GM18858 (cell line): ENCODE data around the gene WDR88.
"Not testable (repeated sequence)": the region's sequence is repeated elsewhere in the genome, so short reads cannot be mapped to it uniquely, and the experiment has no call there.

Source experiments
- ATAC-seq: cut with Tn5 transposase; IDR thresholded peaks from one replicate; pipeline ENCODE4 v1.9.1; 2021; ENCODE audit not compliant: unreplicated experiment

The WDR88 gene

GRCh38 chr19:33126712-33127111 lies 5.2 kb upstream of the WDR88 start:
- ATAC-seq: not testable (repeated sequence)

DNA sequence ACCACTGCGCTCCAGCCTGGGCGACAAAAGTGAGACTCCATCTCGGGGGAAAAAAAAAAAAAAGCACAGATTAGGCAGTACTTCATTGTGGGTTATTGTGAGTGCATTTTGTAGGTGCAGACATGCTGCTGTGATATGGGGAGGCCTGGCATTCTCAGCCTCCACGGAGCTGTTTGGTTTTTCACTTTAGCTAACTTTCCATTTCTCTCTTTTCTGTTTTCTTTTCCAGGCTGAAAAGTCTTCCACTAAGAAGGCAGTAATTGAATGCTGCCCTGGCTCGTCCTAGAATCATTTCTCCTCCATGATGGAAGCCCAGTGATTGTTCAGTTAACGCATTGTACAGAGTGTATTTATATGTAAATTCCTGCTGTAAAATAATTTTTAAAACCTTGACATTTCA lies 2.0 kb upstream of the WDR88 start:
- ATAC-seq: no peak

DNA sequence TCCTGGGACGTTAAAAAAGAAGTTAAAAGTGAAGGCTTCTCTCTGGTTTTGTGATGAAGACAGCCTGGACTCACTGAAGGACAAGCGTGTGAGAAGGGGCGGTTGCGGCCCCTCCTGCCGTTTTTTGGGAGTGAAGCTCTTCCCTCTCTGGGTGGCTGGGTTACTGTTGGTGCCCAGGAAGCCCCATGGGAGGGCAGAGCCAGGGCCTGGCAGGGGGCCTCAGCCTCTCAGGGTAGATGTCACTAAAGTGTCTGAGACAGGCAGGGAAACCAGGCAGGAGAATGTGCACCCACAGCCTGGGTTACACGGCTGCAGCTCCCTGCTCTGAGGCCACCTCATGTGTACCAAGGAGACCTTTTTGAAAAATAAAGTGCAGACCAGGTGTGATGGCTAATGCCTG lies 1.5 kb upstream of the WDR88 start:
- no peak for ATAC-seq

- ATAC-seq: no peak
Observed at GRCh38 chr19:33132425-33132824, 511 bp downstream of the WDR88 start.

DNA sequence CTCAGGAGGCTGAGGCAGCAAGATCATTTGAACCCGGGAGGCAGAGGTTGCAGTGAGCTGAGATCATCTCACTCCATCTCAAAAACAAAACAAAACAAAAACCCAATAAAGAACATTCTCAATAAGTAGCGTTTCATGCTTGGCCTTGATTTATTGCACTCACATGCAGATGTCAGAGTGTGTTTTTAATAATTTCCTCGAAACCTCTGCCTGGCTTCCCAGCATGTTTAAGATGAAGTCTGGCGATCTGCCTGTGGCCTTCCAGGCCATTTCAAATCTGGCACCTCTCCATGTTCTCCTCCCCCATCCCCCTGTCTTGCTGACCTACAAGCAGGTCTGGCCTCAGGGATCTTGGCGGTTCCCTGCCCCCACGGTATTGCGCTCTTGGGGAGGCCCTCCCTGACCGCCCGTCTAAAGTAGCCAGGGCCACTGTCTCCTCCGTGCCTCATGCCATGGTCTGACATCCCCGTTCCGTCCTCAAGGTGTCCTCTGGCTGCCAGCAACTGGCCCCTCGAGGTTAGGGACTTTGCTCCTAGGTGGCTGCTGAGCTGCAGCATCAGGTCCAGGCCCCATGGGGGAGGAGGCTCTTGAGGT lies 1.6 kb downstream of the WDR88 start:
- no peak for ATAC-seq

- no peak for ATAC-seq
Observed at GRCh38 chr19:33134571-33135041, 2.7 kb downstream of the WDR88 start.

DNA sequence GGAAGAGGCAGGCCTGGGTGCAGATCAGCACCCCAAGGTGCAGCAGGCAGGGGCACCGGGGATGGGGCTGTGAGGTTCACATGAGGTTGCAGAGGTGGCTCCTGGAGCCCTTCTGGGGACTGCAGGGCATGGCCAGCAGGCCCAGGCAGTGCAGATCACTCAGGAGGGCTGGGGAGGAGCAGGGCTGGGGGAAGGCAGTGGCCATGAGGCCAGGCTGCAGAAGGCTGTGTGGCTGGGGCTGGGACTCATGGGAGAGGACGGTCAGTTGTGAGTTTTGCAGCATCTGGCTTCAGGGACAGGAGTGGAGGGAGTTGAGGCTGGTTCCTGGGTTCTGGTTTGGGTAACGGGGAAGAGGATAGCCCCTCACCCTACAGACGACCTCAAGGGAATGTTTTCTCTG lies 7.3 kb downstream of the WDR88 start:
- no peak for ATAC-seq

DNA sequence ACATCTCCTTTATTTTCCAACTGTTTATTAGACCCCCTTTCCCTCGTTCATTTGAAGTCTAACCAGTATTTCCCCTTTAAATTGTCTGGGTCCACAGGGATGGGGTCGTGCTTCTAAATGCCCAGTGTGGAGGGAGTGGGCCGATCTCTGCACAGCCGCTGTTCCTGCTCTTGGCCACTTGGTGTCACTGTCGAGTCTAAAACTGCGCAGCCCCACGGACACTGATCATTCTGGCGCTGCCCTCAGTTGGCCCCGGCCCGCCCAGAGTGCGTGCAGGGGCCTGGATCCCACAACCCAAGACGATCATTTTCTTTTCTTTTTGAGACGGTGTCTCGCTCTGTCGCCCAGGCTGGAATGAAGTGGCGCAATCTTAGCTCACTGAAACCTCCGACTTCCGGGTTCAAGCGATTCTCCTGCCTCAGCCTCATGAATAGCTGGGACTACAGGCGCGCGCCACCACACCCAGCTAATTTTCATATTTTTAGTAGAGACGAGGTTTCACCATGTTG lies 12.0 kb downstream of the WDR88 start:
- no peak for ATAC-seq

DNA sequence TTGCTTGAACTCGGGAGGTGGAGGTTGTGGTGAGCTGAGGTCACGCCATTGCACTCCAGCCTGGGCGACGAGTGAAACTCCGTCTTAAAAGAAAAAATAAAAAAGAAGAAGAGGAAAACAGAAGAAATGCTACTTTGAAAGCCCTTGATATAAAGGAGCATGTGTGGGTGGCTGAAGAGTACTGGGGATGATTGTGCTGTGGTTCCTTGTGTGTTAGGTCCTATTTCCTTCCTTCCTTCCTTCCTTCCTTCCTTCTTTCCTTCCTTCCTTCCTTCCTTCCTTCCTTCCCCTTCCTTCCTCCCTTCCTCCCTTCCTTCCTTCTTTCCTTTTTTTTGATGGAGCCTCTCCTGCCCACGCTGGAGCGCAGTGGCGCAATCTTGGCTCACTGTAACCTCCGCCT lies 14.3 kb downstream of the WDR88 start:
- ATAC-seq: no peak

- ATAC-seq: no peak
Observed at GRCh38 chr19:33147538-33147937, 15.6 kb downstream of the WDR88 start.

GRCh38 chr19:33150852-33151518 lies 19.1 kb downstream of the WDR88 start:
- ATAC-seq: no peak

GRCh38 chr19:33152176-33152575 lies 20.3 kb downstream of the WDR88 start:
- no peak for ATAC-seq

GRCh38 chr19:33152625-33153024 lies 20.7 kb downstream of the WDR88 start:
- ATAC-seq: not testable (repeated sequence)

DNA sequence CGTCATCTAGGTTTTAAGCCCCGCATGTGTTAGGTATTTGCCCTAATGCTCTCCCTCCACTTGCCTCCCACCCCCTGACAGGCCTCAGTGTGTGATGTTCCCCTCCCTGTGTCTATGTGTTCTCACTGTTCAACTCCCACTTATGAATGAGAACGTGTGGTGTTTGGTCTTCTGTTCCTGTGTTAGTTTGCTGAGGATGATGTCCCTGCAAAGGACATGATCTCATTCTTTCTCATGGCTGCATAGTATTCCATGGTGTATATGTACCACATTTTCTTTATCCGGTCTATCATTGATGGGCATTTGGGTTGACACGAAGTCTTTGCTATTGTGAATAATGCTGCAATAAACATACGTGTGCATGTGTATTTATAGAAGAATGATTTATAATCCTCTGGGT lies 22.4 kb downstream of the WDR88 start:
- ATAC-seq: not testable (repeated sequence)

- ATAC-seq: no peak
Observed at GRCh38 chr19:33156334-33156733, 24.4 kb downstream of the WDR88 start.

DNA sequence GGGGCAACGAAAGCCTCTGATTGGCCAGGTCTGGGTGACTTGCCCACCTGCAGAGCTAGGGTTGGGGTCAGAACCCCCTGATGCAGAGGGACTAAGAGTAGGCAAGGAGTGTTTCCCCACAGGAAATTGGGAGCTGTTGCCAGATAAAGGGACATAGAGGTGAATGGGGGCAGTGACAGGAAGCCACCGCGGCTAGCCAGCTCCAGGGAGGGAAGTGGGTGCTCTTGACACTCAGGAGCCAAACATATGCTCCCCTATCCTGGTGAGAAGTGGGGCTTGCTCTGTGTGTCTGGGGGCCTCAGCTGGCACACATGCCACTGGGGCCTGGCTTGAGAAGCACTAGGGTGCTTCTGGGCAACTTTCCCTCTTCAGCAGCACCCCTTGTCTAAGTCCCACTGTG lies 26.0 kb downstream of the WDR88 start:
- no peak for ATAC-seq

- no peak for ATAC-seq
Observed at GRCh38 chr19:33158365-33158764, 26.5 kb downstream of the WDR88 start.

- no peak for ATAC-seq
Observed at GRCh38 chr19:33159149-33159548, 27.2 kb downstream of the WDR88 start.

DNA sequence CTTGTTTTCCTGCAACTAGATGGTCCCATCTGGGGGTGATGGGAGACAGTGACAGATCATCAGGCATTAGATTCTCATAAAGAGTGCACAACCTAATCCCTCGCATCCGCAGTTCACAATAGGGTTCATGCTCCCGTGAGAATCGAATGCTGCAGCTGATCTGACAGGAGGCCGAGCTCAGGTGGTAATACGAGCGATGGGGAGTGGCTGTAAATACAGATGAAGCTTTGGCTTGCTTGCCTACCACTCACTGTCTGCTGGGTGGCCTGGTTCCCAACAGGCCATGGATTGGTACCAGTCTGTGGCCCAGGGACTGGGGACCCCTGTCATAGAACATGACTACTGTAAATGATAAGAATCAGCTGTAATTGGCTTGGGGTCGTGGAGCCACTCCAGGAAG lies 28.0 kb downstream of the WDR88 start:
- no peak for ATAC-seq

DNA sequence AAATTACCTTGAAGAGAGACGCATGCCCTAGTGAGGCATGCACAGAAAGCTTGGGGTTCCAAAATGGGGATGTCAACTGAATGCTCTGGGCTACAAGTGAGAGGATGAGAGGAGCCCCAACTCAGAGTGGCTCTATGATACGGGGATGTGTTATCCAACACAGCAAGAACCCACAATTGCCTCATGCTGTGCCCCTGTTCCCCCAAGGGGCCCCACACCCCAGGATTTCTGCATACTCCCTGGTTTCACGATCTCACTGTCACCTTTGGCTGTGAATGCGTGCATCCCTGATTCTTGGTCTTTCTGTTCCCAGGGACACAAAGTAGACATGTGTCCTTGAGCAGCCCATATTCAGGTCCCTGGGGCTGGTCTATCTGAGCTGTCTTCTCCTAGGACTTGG lies 29.3 kb downstream of the WDR88 start:
- ATAC-seq: no peak

DNA sequence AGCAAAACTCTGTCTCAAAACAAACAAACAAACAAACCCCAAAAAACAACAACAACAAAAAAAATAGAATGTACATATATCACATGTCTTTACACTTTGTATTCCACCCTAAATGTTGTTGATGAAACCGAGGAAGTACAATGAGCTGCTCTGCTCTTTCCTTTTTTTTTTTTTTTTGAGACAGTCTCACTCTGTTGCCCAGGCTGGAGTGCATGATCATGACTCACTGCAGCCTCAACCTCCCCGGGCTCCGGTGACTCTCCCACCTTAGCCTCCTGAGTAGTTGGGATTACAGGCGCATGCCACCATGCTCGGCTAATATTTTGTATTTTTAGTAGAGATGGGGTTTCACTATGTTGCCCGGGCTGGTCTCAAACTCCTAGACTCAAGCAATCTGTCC lies 31.6 kb downstream of the WDR88 start:
- ATAC-seq: no peak

- not testable (repeated sequence) for ATAC-seq
Observed at GRCh38 chr19:33166037-33166436, 34.1 kb downstream of the WDR88 start.

DNA sequence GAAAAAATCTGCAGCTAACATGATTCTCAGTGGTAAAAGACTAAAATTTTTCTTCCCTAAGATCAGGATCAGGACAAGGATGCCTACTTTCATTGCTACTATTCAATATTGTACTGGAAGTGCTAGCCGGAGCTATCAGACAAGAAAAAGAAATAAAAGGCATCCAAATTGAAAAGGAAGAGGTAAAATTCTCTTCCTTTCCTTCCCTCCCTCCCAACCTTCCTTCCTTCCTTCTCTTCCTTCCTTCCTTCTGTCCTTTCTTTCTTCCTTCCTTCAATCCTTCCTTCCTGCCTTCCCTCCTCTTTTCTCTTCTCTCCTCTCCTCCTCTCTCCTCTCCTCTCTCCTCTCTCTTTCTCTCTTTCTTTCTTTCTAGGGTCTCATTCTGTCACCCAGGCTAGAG lies 35.5 kb downstream of the WDR88 start:
- no peak for ATAC-seq
